ENCODE measurements around the gene RAB9B.
"Not testable (repeated sequence)": the region's sequence is repeated elsewhere in the genome, so short reads cannot be mapped to it uniquely, and the experiment has no call there.

Gene RAB9B

GRCh38 chrX:103828529-103828928 lies 3.5 kb downstream of the RAB9B start:
- no peak overlapping the region for H3K27ac ChIP-seq
- no peaks in the 10 kb centered on the region for H3K27me3 ChIP-seq (ENCODE audit: control insufficient read depth, insufficient read depth, low read length)
- H3K4me2 ChIP-seq (ENCODE audit: low read length), result no peak overlapping the region
- H3K9me3 ChIP-seq (ENCODE audit: control insufficient read depth, low read length), result no peaks in the 10 kb centered on the region
- TF ChIP-seq CTCF (IDR thresholded peaks at IDR 0.05), result no peak
- no peaks in the 10 kb centered on the region for H3K79me2 ChIP-seq
- H3K4me3 ChIP-seq (ENCODE audit: low read depth, low read length), result no peak overlapping the region
- no peak overlapping the region for H2AFZ ChIP-seq
- H3K9ac ChIP-seq, result no peak overlapping the region
- H3K36me3 ChIP-seq (ENCODE audit: control insufficient read depth, insufficient read depth, low read length), result no peaks in the 10 kb centered on the region
- no peaks in the 10 kb centered on the region for H3K4me1 ChIP-seq

GRCh38 chrX:103825881-103826280 lies 6.2 kb downstream of the RAB9B start:
- H3K4me1 ChIP-seq, result no peaks in the 10 kb centered on the region
- H2AFZ ChIP-seq, result no peak overlapping the region
- TF ChIP-seq CTCF (IDR thresholded peaks at IDR 0.05), result no peak
- H3K9me3 ChIP-seq (ENCODE audit: control insufficient read depth, low read length), result no peaks in the 10 kb centered on the region
- no peak overlapping the region for H3K27ac ChIP-seq
- H3K9ac ChIP-seq, result no peak overlapping the region
- no peaks in the 10 kb centered on the region for H3K27me3 ChIP-seq (ENCODE audit: control insufficient read depth, insufficient read depth, low read length)
- H3K79me2 ChIP-seq, result no peaks in the 10 kb centered on the region
- H3K4me2 ChIP-seq (ENCODE audit: low read length), result no peak overlapping the region
- no peaks in the 10 kb centered on the region for H3K36me3 ChIP-seq (ENCODE audit: control insufficient read depth, insufficient read depth, low read length)
- H3K4me3 ChIP-seq (ENCODE audit: low read depth, low read length), result no peak overlapping the region

GRCh38 chrX:103823591-103823990 lies 8.5 kb downstream of the RAB9B start:
- Histone ChIP-seq H3K4me1 (no peaks in the 10 kb centered on the region), H3K9ac (no peak overlapping the region), H3K27me3 (ENCODE audit: control insufficient read depth, insufficient read depth, low read length) (no peaks in the 10 kb centered on the region), H3K36me3 (ENCODE audit: control insufficient read depth, insufficient read depth, low read length) (no peaks in the 10 kb centered on the region), H3K27ac (no peak overlapping the region), H3K9me3 (ENCODE audit: control insufficient read depth, low read length) (no peaks in the 10 kb centered on the region), H3K4me3 (ENCODE audit: low read depth, low read length) (no peak overlapping the region), H3K79me2 (no peaks in the 10 kb centered on the region), H3K4me2 (ENCODE audit: low read length) (no peak overlapping the region), H2AFZ (no peak overlapping the region)
- TF ChIP-seq CTCF (IDR thresholded peaks at IDR 0.05), result no peak

GRCh38 chrX:103820802-103821201 lies 11.3 kb downstream of the RAB9B start:
- H3K9me3 ChIP-seq (ENCODE audit: control insufficient read depth, low read length); H3K27me3 ChIP-seq (ENCODE audit: control insufficient read depth, insufficient read depth, low read length); H3K79me2 ChIP-seq; H3K9ac ChIP-seq; H3K4me2 ChIP-seq (ENCODE audit: low read length); H3K36me3 ChIP-seq (ENCODE audit: control insufficient read depth, insufficient read depth, low read length); H3K4me1 ChIP-seq; H2AFZ ChIP-seq; H3K27ac ChIP-seq; H3K4me3 ChIP-seq (ENCODE audit: low read depth, low read length): not testable (repeated sequence)

GRCh38 chrX:103818842-103819619 lies 13.0 kb downstream of the RAB9B start:
- no peak overlapping the region for H2AFZ ChIP-seq
- no peaks in the 10 kb centered on the region for H3K4me1 ChIP-seq
- no peak for TF ChIP-seq CTCF (IDR thresholded peaks at IDR 0.05)
- no peak overlapping the region for H3K27ac ChIP-seq
- H3K9me3 ChIP-seq (ENCODE audit: control insufficient read depth, low read length), result no peaks in the 10 kb centered on the region
- no peak overlapping the region for H3K4me2 ChIP-seq (ENCODE audit: low read length)
- no peak overlapping the region for H3K4me3 ChIP-seq (ENCODE audit: low read depth, low read length)
- no peaks in the 10 kb centered on the region for H3K36me3 ChIP-seq (ENCODE audit: control insufficient read depth, insufficient read depth, low read length)
- no peaks in the 10 kb centered on the region for H3K27me3 ChIP-seq (ENCODE audit: control insufficient read depth, insufficient read depth, low read length)
- H3K9ac ChIP-seq, result no peak overlapping the region
- no peaks in the 10 kb centered on the region for H3K79me2 ChIP-seq

Data from parathyroid adenoma (tissue), 2 donors.